DND-41 (cell line): Measurements from ENCODE around the gene ZMAT3.

Source experiments
- CTCF ChIP-seq: IDR thresholded peaks from 2 replicates; pipeline ENCODE4 v1.5.1; 2012; ENCODE audit warnings: borderline replicate concordance, low read length, moderate library complexity, mild to moderate bottlenecking; ENCODE audit not compliant: poor library complexity, severe bottlenecking; ENCODE audit errors: extremely low read depth
- EZH2 ChIP-seq: IDR thresholded peaks from 3 replicates; pipeline ENCODE4 v1.6.1; 2012; ENCODE audit warnings: borderline replicate concordance, low read depth, mild to moderate bottlenecking, moderate library complexity, low read length, inconsistent platforms; ENCODE audit not compliant: severe bottlenecking

GRCh38 chr3:179081885-179082284, 10.3 kb upstream of the ZMAT3 start:
- TF ChIP-seq CTCF, result no peak
- TF ChIP-seq EZH2, result no peak
